Trophoblast cell (in vitro differentiated cells and primary cell): ENCODE data around the gene CDH10.
A peak's percentile ranks its signal among the peaks of the same experiment; 100 is the strongest.

Experiments used
- DNase-seq, 2 donors: peaks; one replicate each; pipeline ENCODE4 v3.0.0-alpha.2; 2016
- H2AFZ ChIP-seq: 2 replicates; pipeline ENCODE4 v1.6.1; 2013; ENCODE audit warnings: low read length, moderate library complexity, mild to moderate bottlenecking; ENCODE audit not compliant: insufficient read depth, poor library complexity
- H2AK5ac ChIP-seq: 2 replicates; pipeline ENCODE4 v1.6.1; 2013; ENCODE audit warnings: mild to moderate bottlenecking, low read length
- H2BK120ac ChIP-seq: 2 replicates; pipeline ENCODE4 v1.6.1; 2013; ENCODE audit warnings: low read length, mild to moderate bottlenecking, moderate library complexity; ENCODE audit not compliant: insufficient read depth, poor library complexity
- H2BK12ac ChIP-seq: 2 replicates; pipeline ENCODE4 v1.6.1; 2013; ENCODE audit warnings: mild to moderate bottlenecking, low read length, moderate library complexity
- H2BK5ac ChIP-seq: 2 replicates; pipeline ENCODE4 v1.6.1; 2013; ENCODE audit warnings: low read length, low read depth, moderate library complexity, mild to moderate bottlenecking; ENCODE audit not compliant: poor library complexity
- H3K14ac ChIP-seq: 2 replicates; pipeline ENCODE4 v1.6.1; 2013; ENCODE audit warnings: mild to moderate bottlenecking, low read length
- H3K18ac ChIP-seq: 2 replicates; pipeline ENCODE4 v1.6.1; 2013; ENCODE audit warnings: mild to moderate bottlenecking, low read length
- H3K23ac ChIP-seq: 2 replicates; pipeline ENCODE4 v1.6.1; 2013; ENCODE audit warnings: low read length
- H3K27ac ChIP-seq: 2 replicates; pipeline ENCODE4 v1.5.1; 2013; ENCODE audit warnings: low read depth, mild to moderate bottlenecking, inconsistent platforms, low read length, moderate library complexity
- H3K27me3 ChIP-seq: 2 replicates; pipeline ENCODE4 v1.6.1; 2013; ENCODE audit warnings: inconsistent platforms, mild to moderate bottlenecking, low read length, moderate library complexity; ENCODE audit not compliant: insufficient read depth
- H3K36me3 ChIP-seq, 2 experiments: 1 replicate in 1 of 2; 2 replicates in 1 of 2; pipeline ENCODE4 v1.6.1; 2013; ENCODE audit warnings: low read length in 2 of 2, mild to moderate bottlenecking in 2 of 2, moderate library complexity in 1 of 2; ENCODE audit not compliant: insufficient read depth in 2 of 2, control insufficient read depth in 1 of 2
- H3K4ac ChIP-seq: 2 replicates; pipeline ENCODE4 v1.6.1; 2013; ENCODE audit warnings: low read depth, mild to moderate bottlenecking, low read length, moderate library complexity
- H3K4me1 ChIP-seq, 2 experiments: 1 replicate in 1 of 2; 2 replicates in 1 of 2; pipeline ENCODE4 v1.6.1; 2013; ENCODE audit warnings: low read length in 2 of 2, mild to moderate bottlenecking in 2 of 2, moderate library complexity in 1 of 2; ENCODE audit not compliant: insufficient read depth in 2 of 2, control insufficient read depth in 1 of 2
- H3K4me2 ChIP-seq: 2 replicates; pipeline ENCODE4 v1.6.1; 2013; ENCODE audit warnings: inconsistent platforms, mild to moderate bottlenecking, low read length, moderate library complexity
- H3K4me3 ChIP-seq: 2 replicates; pipeline ENCODE4 v1.5.1; 2013; ENCODE audit warnings: mild to moderate bottlenecking, low read depth, low read length, inconsistent platforms
- H3K79me1 ChIP-seq: one replicate; pipeline ENCODE4 v1.6.1; 2013; ENCODE audit warnings: low read length
- H3K79me2 ChIP-seq: 2 replicates; pipeline ENCODE4 v1.6.1; 2013; ENCODE audit warnings: low read length, mild to moderate bottlenecking; ENCODE audit not compliant: control insufficient read depth, insufficient read depth, poor library complexity
- H3K9ac ChIP-seq: 2 replicates; pipeline ENCODE4 v1.6.1; 2013; ENCODE audit warnings: mild to moderate bottlenecking, low read length
- H3K9me3 ChIP-seq: 2 replicates; pipeline ENCODE4 v1.6.1; 2013; ENCODE audit warnings: low read depth, mild to moderate bottlenecking, control low read depth, inconsistent platforms, low read length; ENCODE audit not compliant: insufficient read depth
- H4K12ac ChIP-seq: 2 replicates; pipeline ENCODE4 v1.6.1; 2013; ENCODE audit warnings: low read depth, mild to moderate bottlenecking, low read length, moderate library complexity
- H4K8ac ChIP-seq: 2 replicates; pipeline ENCODE4 v1.6.1; 2013; ENCODE audit warnings: low read depth, mild to moderate bottlenecking, low read length, moderate library complexity
- H4K91ac ChIP-seq: one replicate; pipeline ENCODE4 v1.6.1; 2013; ENCODE audit warnings: low read depth, mild to moderate bottlenecking, low read length, moderate library complexity
- WGBS: extraction: QIAGEN DNeasy Blood & Tissue Kit; methylation state at CpG from one replicate; pipeline ENCODE4 v1.1.7; 2013; ENCODE audit warnings: missing lambda C conversion rate; ENCODE audit not compliant: insufficient read length, insufficient coverage; ENCODE audit errors: extremely low coverage; 5-methylcytosine and 5-hydroxymethylcytosine counted together

CDH10 gene

GRCh38 chr5:24643880-24644279, 898 bp downstream of the CDH10 start:
- Histone ChIP-seq H3K79me1 (no peaks in the 10 kb centered on the region), H2BK5ac (no peak overlapping the region), H3K23ac (no peak overlapping the region), H3K79me2 (peaks cover 1% of the 10 kb centered on the region), H3K18ac (no peak overlapping the region), H3K4me1 (peaks cover 0 to 2% of the 10 kb centered on the region in 2 experiments), H2AFZ (no peak overlapping the region), H3K9ac (no peak overlapping the region), H2BK120ac (no peak overlapping the region), H3K4me3 (no peak overlapping the region), H4K8ac (no peak overlapping the region), H3K36me3 (no peaks in the 10 kb centered on the region), H3K4me2 (peak overlapping the region; percentile 46), H3K9me3 (no peaks in the 10 kb centered on the region), H2AK5ac (no peak overlapping the region), H2BK12ac (no peak overlapping the region), H3K27ac (no peak overlapping the region), H4K12ac (no peak overlapping the region), H4K91ac (no peak overlapping the region), H3K14ac (no peak overlapping the region), H3K27me3 (no peaks in the 10 kb centered on the region), H3K4ac (no peak overlapping the region)
- no peak for DNase-seq
- no CpG with 5 or more reads among the region's 2 CpGs for WGBS

- Histone ChIP-seq H3K18ac (no peak overlapping the region), H2BK12ac (no peak overlapping the region), H3K9me3 (no peaks in the 10 kb centered on the region), H3K23ac (no peak overlapping the region), H4K91ac (no peak overlapping the region), H3K4me2 (peak overlapping the region; percentile 37), H2AFZ (no peak overlapping the region), H2BK120ac (no peak overlapping the region), H3K36me3 (no peaks in the 10 kb centered on the region), H3K9ac (no peak overlapping the region), H3K79me2 (peaks cover 1% of the 10 kb centered on the region), H2AK5ac (no peak overlapping the region), H3K27me3 (no peaks in the 10 kb centered on the region), H4K8ac (no peak overlapping the region), H3K14ac (no peak overlapping the region), H4K12ac (no peak overlapping the region), H3K27ac (no peak overlapping the region), H3K4ac (no peak overlapping the region), H2BK5ac (no peak overlapping the region), H3K4me1 (peaks cover 0 to 2% of the 10 kb centered on the region in 2 experiments), H3K79me1 (no peaks in the 10 kb centered on the region), H3K4me3 (no peak overlapping the region)
- no peak for DNase-seq
- no CpG with 5 or more reads among the region's 5 CpGs for WGBS
Observed at GRCh38 chr5:24643156-24643555, 1.6 kb downstream of the CDH10 start.

- peaks cover 0 to 2% of the 10 kb centered on the region in 2 experiments for H3K4me1 ChIP-seq
- no CpG with 5 or more reads among the region's 1 CpG for WGBS
Observed at GRCh38 chr5:24642022-24642421, 2.8 kb downstream of the CDH10 start.

DNA sequence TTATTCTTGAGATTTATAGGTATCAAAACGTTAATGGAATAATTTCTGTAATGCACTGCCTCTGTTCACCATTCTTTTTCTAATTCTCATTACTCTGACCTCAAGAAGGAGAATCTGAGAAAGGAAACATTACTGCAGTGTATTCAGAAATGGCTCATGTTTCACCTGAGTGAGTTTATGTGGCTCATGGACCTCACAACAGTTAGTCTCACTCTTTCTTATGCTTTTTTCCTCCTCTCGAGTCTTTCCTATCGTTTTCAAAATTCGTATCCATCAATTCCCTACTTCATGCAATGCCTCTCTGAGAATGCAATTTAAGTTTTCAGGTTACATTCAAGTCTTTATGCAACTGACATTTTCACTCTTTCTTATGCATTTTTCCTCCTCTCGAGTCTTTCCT, 9.6 kb downstream of the CDH10 start:
- no peak overlapping the region for H3K18ac ChIP-seq
- H2AK5ac ChIP-seq, result no peak overlapping the region
- H4K91ac ChIP-seq, result no peak overlapping the region
- H3K4me1 ChIP-seq, result no peaks in the 10 kb centered on the region
- no peak overlapping the region for H3K23ac ChIP-seq
- no peaks in the 10 kb centered on the region for H3K36me3 ChIP-seq
- H3K4me3 ChIP-seq, result no peak overlapping the region
- no peaks in the 10 kb centered on the region for H3K79me2 ChIP-seq
- H3K14ac ChIP-seq, result no peak overlapping the region
- no peak overlapping the region for H4K12ac ChIP-seq
- no peak overlapping the region for H3K4ac ChIP-seq
- H3K27me3 ChIP-seq, result no peaks in the 10 kb centered on the region
- H2AFZ ChIP-seq, result no peak overlapping the region
- H3K79me1 ChIP-seq, result no peaks in the 10 kb centered on the region
- H2BK120ac ChIP-seq, result no peak overlapping the region
- 100% methylated on average over 4 of the region's 5 CpGs for WGBS
- H3K4me2 ChIP-seq, result no peak overlapping the region
- no peak for DNase-seq
- no peak overlapping the region for H2BK12ac ChIP-seq
- H4K8ac ChIP-seq, result no peak overlapping the region
- no peak overlapping the region for H3K27ac ChIP-seq
- no peak overlapping the region for H3K9ac ChIP-seq
- H2BK5ac ChIP-seq, result no peak overlapping the region
- H3K9me3 ChIP-seq, result no peaks in the 10 kb centered on the region

More at GRCh38 chr5:24642022-24642421, 2.8 kb downstream of the CDH10 start:
- Histone ChIP-seq H3K79me2 (peaks cover 1% of the 10 kb centered on the region), H3K79me1 (no peaks in the 10 kb centered on the region), H3K23ac (no peak overlapping the region), H3K9me3 (no peaks in the 10 kb centered on the region), H3K4me2 (no peak overlapping the region), H3K4me3 (no peak overlapping the region), H3K27ac (no peak overlapping the region), H4K91ac (no peak overlapping the region), H3K27me3 (no peaks in the 10 kb centered on the region), H2AFZ (no peak overlapping the region), H3K4ac (no peak overlapping the region), H3K18ac (no peak overlapping the region), H3K14ac (no peak overlapping the region), H3K36me3 (no peaks in the 10 kb centered on the region), H3K9ac (no peak overlapping the region), H2BK5ac (no peak overlapping the region), H4K8ac (no peak overlapping the region), H2BK12ac (no peak overlapping the region), H2AK5ac (no peak overlapping the region), H4K12ac (no peak overlapping the region), H2BK120ac (no peak overlapping the region)
- DNase-seq, result peak; percentile 5 to 66
